Choroid plexus epithelial cell (primary cell): ENCODE measurements around the gene LDLRAD2.

ENCODE experiments used
- DNase-seq: peaks from one replicate; pipeline ENCODE4 v3.0.0-alpha.2; 2010; ENCODE audit warnings: low read depth
- H3K4me3 ChIP-seq: 2 replicates; pipeline ENCODE4 v1.5.1; 2011; ENCODE audit warnings: low read depth, mild to moderate bottlenecking, control low read depth, low read length, moderate library complexity
- TF ChIP-seq, protein P1 (sequence below): conservative IDR thresholded peaks from 2 replicates; pipeline ENCODE4 v1.5.1; 2011; ENCODE audit warnings: low read depth, mild to moderate bottlenecking, control low read depth, inconsistent platforms, low read length, moderate library complexity

The LDLRAD2 gene

DNA sequence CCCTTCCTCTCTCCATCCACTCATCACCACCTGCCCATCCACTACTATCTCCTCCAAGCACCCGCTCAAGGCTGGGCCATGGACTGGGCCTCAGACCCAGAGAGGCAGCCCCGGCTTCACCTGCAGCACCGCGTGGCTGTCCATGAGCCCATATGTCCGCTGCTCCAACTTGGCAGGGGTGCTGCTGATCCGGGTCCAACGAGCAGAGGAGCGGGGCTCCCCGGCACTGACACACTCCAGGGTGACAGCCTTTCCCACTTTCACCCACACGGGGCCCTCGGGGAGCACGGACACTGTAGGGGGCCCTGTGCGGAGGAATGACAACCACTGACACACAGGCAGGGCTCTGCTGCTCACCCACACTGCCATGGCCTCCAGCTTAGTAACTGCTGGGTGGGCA lies 28.9 kb downstream of the LDLRAD2 start:
- no peak for DNase-seq
- TF ChIP-seq, protein P1, sequence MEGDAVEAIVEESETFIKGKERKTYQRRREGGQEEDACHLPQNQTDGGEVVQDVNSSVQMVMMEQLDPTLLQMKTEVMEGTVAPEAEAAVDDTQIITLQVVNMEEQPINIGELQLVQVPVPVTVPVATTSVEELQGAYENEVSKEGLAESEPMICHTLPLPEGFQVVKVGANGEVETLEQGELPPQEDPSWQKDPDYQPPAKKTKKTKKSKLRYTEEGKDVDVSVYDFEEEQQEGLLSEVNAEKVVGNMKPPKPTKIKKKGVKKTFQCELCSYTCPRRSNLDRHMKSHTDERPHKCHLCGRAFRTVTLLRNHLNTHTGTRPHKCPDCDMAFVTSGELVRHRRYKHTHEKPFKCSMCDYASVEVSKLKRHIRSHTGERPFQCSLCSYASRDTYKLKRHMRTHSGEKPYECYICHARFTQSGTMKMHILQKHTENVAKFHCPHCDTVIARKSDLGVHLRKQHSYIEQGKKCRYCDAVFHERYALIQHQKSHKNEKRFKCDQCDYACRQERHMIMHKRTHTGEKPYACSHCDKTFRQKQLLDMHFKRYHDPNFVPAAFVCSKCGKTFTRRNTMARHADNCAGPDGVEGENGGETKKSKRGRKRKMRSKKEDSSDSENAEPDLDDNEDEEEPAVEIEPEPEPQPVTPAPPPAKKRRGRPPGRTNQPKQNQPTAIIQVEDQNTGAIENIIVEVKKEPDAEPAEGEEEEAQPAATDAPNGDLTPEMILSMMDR: no peak

DNA sequence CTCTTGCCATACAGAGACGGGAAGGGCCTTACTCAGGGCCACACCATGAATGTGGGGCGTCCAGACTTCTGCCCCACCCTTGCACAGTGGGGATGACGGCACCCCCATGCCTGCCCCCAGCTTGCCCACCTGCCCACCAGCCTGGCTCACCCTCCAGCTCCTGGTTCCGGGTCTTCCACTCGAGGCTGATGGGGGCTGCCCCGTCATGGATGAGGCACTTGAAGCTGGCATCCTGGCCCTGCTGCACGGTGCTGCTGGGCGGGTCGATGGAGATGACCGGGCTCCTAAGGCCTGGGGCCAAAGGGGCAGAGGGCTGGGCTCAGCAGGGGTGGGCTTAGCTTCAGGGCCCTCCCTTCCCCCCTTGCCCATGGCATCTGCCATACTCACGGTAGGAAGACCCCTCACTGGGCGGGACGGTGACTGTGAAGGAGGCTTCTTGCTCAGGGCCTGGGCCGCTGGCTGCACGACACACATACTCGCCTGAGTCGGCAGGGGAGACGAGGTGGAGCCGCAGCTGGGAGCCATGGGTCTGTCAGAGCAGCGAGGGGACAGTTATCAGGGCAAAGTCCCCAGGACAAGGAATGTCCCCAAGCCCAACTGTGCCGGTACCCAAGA lies 29.9 kb downstream of the LDLRAD2 start:
- no peak overlapping the region for H3K4me3 ChIP-seq
- TF ChIP-seq, protein P1: no peak
- no peak for DNase-seq

More for the DNA sequence above, 28.9 kb downstream of the LDLRAD2 start:
- H3K4me3 ChIP-seq: no peak overlapping the region

DNA sequence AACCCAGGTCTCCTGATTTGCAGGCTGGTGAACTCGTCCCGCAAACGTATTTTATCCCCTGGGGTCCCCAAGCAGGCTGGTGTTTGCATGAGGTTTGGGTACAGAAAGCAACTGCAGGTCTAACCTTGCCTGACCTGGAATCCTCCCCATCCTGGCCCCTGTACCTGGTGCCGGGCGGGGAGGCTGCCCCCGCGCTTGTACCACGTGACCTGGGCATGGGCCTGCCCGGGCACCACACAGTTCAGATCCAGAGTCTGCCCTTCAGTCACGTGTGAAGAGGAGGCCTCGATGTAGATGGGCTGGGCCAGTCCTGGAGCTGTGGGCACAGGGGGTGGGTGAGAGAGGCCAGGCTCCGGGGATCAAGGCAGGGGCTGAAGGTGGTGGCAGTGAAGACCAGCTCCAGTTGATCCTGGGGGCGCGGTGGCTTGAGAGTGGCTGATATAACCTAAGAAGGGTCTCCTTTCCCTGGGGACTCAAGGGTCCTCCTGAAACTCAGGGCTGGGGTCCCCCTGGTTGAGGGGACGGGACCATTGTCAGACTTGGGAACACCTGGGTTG lies 30.6 kb downstream of the LDLRAD2 start:
- TF ChIP-seq, protein P1: no peak
- DNase-seq: no peak
- no peak overlapping the region for H3K4me3 ChIP-seq

DNA sequence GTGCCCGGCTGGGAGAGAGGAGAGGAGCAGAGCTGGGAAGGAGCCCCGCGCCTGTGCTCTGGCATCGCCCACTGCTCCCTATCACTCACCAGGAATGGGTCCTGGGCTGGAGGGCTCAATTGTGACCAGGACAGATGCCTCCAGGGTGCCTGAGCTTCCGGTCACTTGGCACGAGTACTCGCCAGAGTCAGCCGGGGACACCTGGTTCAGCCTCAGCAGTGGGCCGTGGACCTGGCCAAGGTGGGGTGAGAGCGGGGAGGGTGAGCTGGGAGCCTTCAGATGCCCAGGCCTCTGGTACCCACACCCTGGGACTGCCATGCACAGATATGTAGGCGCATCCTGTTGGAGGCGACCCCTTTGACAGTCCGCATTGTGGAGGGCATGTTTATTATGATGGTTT lies 31.1 kb downstream of the LDLRAD2 start:
- DNase-seq: no peak
- H3K4me3 ChIP-seq: no peak overlapping the region
- TF ChIP-seq, protein P1: no peak

DNA sequence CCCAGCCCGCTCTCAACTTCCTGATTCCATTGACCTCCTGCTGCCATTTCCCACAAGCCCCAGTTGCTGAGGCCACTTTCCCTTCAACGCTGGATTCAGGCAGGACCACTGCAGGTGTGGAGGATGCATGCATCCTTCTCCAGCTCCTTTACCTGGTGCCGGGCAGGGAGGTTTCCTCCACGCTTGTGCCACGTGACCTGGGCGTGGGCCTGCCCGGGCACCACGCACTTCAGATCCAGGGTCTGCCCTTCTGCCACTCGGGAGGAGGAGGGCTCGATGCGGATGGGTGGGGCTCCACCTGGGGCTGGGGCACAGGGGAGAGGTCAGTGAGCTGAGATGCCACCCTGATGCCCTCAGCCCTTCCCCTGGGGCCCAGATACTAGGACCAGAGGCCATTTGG lies 31.9 kb downstream of the LDLRAD2 start:
- H3K4me3 ChIP-seq: no peak overlapping the region
- DNase-seq: no peak
- TF ChIP-seq, protein P1: no peak

DNA sequence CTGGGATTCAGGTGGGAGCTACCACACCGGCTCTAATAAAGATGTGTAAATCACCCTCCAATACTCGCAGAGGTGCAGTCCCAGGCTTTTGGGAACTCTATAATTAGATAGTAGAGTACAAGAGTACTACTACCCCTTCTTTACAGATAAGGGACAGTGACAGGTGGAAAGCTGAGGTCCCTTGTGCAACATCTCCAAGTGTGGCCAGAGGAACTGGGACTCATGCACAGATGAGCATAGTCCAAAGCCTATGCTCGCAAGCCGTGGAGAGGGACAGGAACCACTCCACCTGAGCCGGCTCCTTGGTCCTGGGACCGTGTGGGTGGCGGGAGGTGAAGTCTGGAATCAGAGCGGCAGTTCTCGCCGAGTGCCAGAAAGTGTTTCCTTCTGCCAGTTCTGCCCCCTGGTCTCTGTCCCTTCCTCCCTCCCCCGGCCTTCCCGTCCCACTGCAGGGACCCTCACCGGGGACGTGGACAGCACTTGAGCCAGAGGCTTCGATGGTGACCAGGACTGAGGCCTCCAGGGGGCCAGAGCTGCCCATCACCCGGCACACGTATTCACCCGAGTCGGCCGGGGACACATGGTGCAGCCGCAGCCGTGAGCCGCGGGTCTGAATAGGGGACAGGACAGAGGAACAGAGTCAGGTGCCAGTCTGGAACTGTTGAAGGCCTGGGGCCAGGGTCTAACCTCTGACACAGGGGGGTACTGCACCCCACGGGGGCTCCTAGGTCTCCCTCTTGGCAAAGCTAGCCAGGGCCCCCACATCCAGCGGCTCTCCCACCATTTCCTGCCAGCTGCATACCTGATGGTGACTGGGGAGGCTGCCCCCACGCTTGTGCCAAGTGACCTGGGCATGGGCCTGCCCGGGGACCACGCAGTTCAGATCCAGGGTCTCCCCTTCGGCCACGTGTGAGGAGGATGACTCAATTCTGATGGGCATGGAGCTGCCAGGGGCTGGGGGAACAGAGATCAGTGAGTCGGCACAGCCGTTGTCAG lies 33.9 kb downstream of the LDLRAD2 start:
- DNase-seq: no peak
- TF ChIP-seq, protein P1: no peak
- no peak overlapping the region for H3K4me3 ChIP-seq
